HepG2 (cell line): ENCODE data around the gene PRRT1B. TPM values are rescaled to one million over a fixed set of nuclear protein-coding genes. Genes with fewer than 3 reads are reported as not detected.

ENCODE experiments used
- ATAC-seq: fragments of 200-7000 bp; cut with Tn5 transposase; 3 replicates; pipeline ENCODE4 v1.9.1; 2020; ENCODE audit warnings: mild to moderate bottlenecking, moderate library complexity
- BruUV-seq: library from RNA; stranded (reverse); fragments of 400-500 nt; replicated peaks from 2 replicates; lab custom pipeline; 2021; lab: Mats Ljungman, UMichigan
- CTCF ChIA-PET: fragments of 300-600 bp; formaldehyde crosslinking; extraction: SDS; loops from one replicate; lab custom pipeline; 2021; ENCODE audit warnings: low total read pairs, inconsistent platforms, low intra/inter-chr PET ratio; lab: Yijun Ruan, JAX
- POLR2A ChIA-PET: fragments of 350-600 bp; sonication (Branson Sonifier 250); formaldehyde crosslinking; loops from one replicate; lab custom pipeline; 2020; ENCODE audit warnings: antibody characterized with exemption, inconsistent platforms; lab: Yijun Ruan, JAX
- DNase-seq: peaks from one replicate; pipeline ENCODE4 v3.0.0-alpha.2; 2015; ENCODE audit warnings: low spot score
- FAIRE-seq: peaks from 3 replicates; lab custom pipeline; 2011; peaks lifted over from hg19 to GRCh38; lab: Jason Lieb, UNC
- H2AFZ ChIP-seq: one replicate; pipeline ENCODE4 v1.6.1; 2011; ENCODE audit warnings: low read length, inconsistent platforms
- H3K27ac ChIP-seq: fragments of 300-600 bp; 3 replicates; pipeline ENCODE4 v1.8.0; 2011; ENCODE audit warnings: mixed run types, mild to moderate bottlenecking, mixed read lengths, low read length, inconsistent platforms; ENCODE audit not compliant: insufficient read depth; ENCODE audit errors: extremely low read length
- H3K27me3 ChIP-seq, 2 experiments: fragments of 200-600 bp in 1 of 2; 2 replicates in 1 of 2; 3 replicates in 1 of 2; pipeline versions ENCODE4 v1.6.0 to v1.8.0; 2011; ENCODE audit warnings: low read length in 2 of 2, mild to moderate bottlenecking in 2 of 2, moderate library complexity in 2 of 2, inconsistent platforms in 1 of 2; ENCODE audit not compliant: insufficient read depth in 2 of 2, control insufficient read depth in 1 of 2
- H3K36me3 ChIP-seq, 2 experiments: fragments of 200-600 bp in 1 of 2; replicated peaks in 1 of 2; 2 replicates in 1 of 2; 3 replicates in 1 of 2; pipeline versions ENCODE4 v1.5.1 to v1.8.0; 2011; ENCODE audit warnings: low read length in 2 of 2, inconsistent platforms in 1 of 2; ENCODE audit not compliant: insufficient read depth in 2 of 2, control insufficient read depth in 1 of 2
- H3K4me1 ChIP-seq: 2 replicates; pipeline ENCODE4 v1.5.1; 2012; ENCODE audit warnings: low read length, inconsistent platforms; ENCODE audit not compliant: insufficient read depth
- H3K4me2 ChIP-seq: 2 replicates; pipeline ENCODE4 v1.6.0; 2011; ENCODE audit warnings: low read depth, low read length, inconsistent platforms
- H3K4me3 ChIP-seq, 3 experiments: fragments of 200-600 bp in 1 of 3; sonication (generic), shearing (Covaris generic) in 1 of 3; replicated peaks in 1 of 3; 2 replicates each; pipeline ENCODE4 v1.5.1; 2011 to 2016; ENCODE audit warnings: low read length in 3 of 3, inconsistent platforms in 2 of 3, low read depth in 2 of 3, mild to moderate bottlenecking in 2 of 3, control low read depth in 1 of 3, mixed read lengths in 1 of 3; ENCODE audit not compliant: insufficient read depth in 1 of 3
- H3K79me2 ChIP-seq: one replicate; pipeline ENCODE4 v1.6.1; 2011; ENCODE audit warnings: low read length, inconsistent platforms; ENCODE audit not compliant: insufficient read depth
- H3K9ac ChIP-seq: 2 replicates; pipeline ENCODE4 v1.6.0; 2011; ENCODE audit warnings: mild to moderate bottlenecking, low read depth, low read length, inconsistent platforms; ENCODE audit not compliant: insufficient read depth
- H3K9me3 ChIP-seq: 2 replicates; pipeline ENCODE4 v1.5.1; 2012; ENCODE audit warnings: mild to moderate bottlenecking, low read length
- H4K20me1 ChIP-seq: 2 replicates; pipeline ENCODE4 v1.6.0; 2011; ENCODE audit warnings: inconsistent platforms, mild to moderate bottlenecking, low read length, moderate library complexity; ENCODE audit not compliant: insufficient read depth
- ADNP ChIP-seq: sonication (generic); formaldehyde crosslinking; IDR thresholded peaks from 2 replicates; pipeline ENCODE4 v1.4.0; 2020; ENCODE audit warnings: missing genetic modification reagents
- ARID2 ChIP-seq: sonication (generic); formaldehyde crosslinking; IDR thresholded peaks from 2 replicates; pipeline ENCODE4 v1.8.1; 2022; ENCODE audit warnings: mild to moderate bottlenecking, missing genetic modification reagents, borderline replicate concordance
- ARNTL ChIP-seq: sonication (generic); formaldehyde crosslinking; IDR thresholded peaks from 2 replicates; pipeline ENCODE4 v1.4.0; 2020; ENCODE audit warnings: mild to moderate bottlenecking, missing genetic modification reagents
- CENPBD1 ChIP-seq: sonication (generic); formaldehyde crosslinking; IDR thresholded peaks from 2 replicates; pipeline ENCODE4 v1.8.0; 2022; ENCODE audit warnings: missing genetic modification reagents, low read depth, mild to moderate bottlenecking, borderline replicate concordance
- KDM4B ChIP-seq: sonication (generic); formaldehyde crosslinking; IDR thresholded peaks from 2 replicates; pipeline ENCODE4 v1.4.0; 2020; ENCODE audit warnings: missing genetic modification reagents
- MAX ChIP-seq: IDR thresholded peaks from 2 replicates; pipeline ENCODE4 v1.6.1; 2012; ENCODE audit warnings: inconsistent platforms
- NFKB2 ChIP-seq: sonication (generic); formaldehyde crosslinking; IDR thresholded peaks from 2 replicates; pipeline ENCODE4 v1.4.0; 2020; ENCODE audit warnings: missing genetic modification reagents, borderline replicate concordance
- ZBTB3 ChIP-seq: sonication (generic); formaldehyde crosslinking; IDR thresholded peaks from 2 replicates; pipeline ENCODE4 v1.4.0; 2020; ENCODE audit warnings: low read depth, mild to moderate bottlenecking, moderate library complexity, missing genetic modification reagents, borderline replicate concordance
- ZBTB43 ChIP-seq: sonication (generic); formaldehyde crosslinking; conservative IDR thresholded peaks from 2 replicates; pipeline ENCODE4 v1.4.0; 2020; ENCODE audit warnings: missing genetic modification reagents
- ZFAT ChIP-seq: sonication (generic); formaldehyde crosslinking; conservative IDR thresholded peaks from 2 replicates; pipeline ENCODE4 v1.8.1; 2023; ENCODE audit warnings: missing genetic modification reagents, inconsistent platforms
- ZFP90 ChIP-seq: sonication (generic); formaldehyde crosslinking; IDR thresholded peaks from 2 replicates; pipeline ENCODE4 v1.8.0; 2022; ENCODE audit warnings: missing genetic modification reagents, mild to moderate bottlenecking, inconsistent platforms, borderline replicate concordance
- ZNF275 ChIP-seq: sonication (generic); formaldehyde crosslinking; IDR thresholded peaks from 2 replicates; pipeline ENCODE4 v1.8.0; 2022; ENCODE audit warnings: missing genetic modification reagents, mild to moderate bottlenecking, inconsistent platforms, borderline replicate concordance
- ZNF496 ChIP-seq: sonication (generic); formaldehyde crosslinking; IDR thresholded peaks from 2 replicates; pipeline ENCODE4 v1.8.1; 2023; ENCODE audit warnings: mild to moderate bottlenecking, moderate library complexity, missing genetic modification reagents; ENCODE audit not compliant: insufficient replicate concordance
- ZNF749 ChIP-seq: sonication (generic); formaldehyde crosslinking; IDR thresholded peaks from 2 replicates; pipeline ENCODE4 v1.8.0; 2022; ENCODE audit warnings: mild to moderate bottlenecking, missing genetic modification reagents, moderate library complexity, borderline replicate concordance
- WGBS: methylation state at CpG from one replicate; pipeline ENCODE4 v1.1.6; 2017; ENCODE audit warnings: low lambda C conversion rate; 5-methylcytosine and 5-hydroxymethylcytosine counted together
- in situ Hi-C: cut with HindIII; loops from 2 replicates; pipeline ENCODE4 v1.10.0; 2017; ENCODE audit warnings: low pct_unique_long_range_greater_than_20kb; ENCODE audit not compliant: extremely low pct_ligation_motif_present
- intact Hi-C: fragments of 100-400 bp; cut with micrococcal nuclease; formaldehyde crosslinking; loops from one replicate; pipeline ENCODE4 v1.10.0; 2022; ENCODE audit not compliant: unreplicated experiment
- polyA plus RNA-seq, 8 experiments: library from polyadenylated mRNA; depleted of rRNA in 3 of 8; stranded (reverse) in 7 of 8; unstranded in 1 of 8; fragments of >200 nt; fragmentation: Illumina TruSeq in 4 of 8; extraction: Trizol in 4 of 8; gene quantifications; 2 replicates each; pipeline versions ENCODE4 v1.2.1 to v1.2.3, GENCODE V29; 2011 to 2016; ENCODE audit warnings: low read depth in 4 of 8, missing spikeins in 1 of 8, mixed read lengths in 1 of 8; ENCODE audit not compliant: insufficient read depth in 1 of 8
- total RNA-seq, 5 experiments: library from RNA; depleted of rRNA; stranded (reverse); fragments of >200 nt; fragmentation: Illumina TruSeq; extraction: Trizol; gene quantifications; 2 replicates each; pipeline ENCODE4 v1.2.3, GENCODE V29; 2016; ENCODE audit warnings: low read depth in 1 of 5

Gene PRRT1B
- total and polyA plus RNA-seq, 2 of the 13 experiments (the other 11 are each of a cell fraction or from before 2014, with no cell fraction given), result not detected

- TF ChIP-seq ZNF749 (CRISPR knock-in tag), result no peak
- TF ChIP-seq ZBTB43 (CRISPR knock-in tag), result no peak
- TF ChIP-seq CENPBD1, result no peak
- TF ChIP-seq ADNP (CRISPR knock-in tag), result no peak
- no peak for TF ChIP-seq ZFAT
- TF ChIP-seq KDM4B (CRISPR knock-in tag), result no peak
- TF ChIP-seq ZNF496, result no peak
- in situ Hi-C loops, result loop anchor here (25.0 kb wide), 1 partner anchor 652 kb away; no protein-coding TSS in a partner anchor
- no peaks in the 10 kb centered on the region for H3K27me3 ChIP-seq
- no peak overlapping the region for H3K4me2 ChIP-seq
- H3K79me2 ChIP-seq, result no peaks in the 10 kb centered on the region
- no peak overlapping the region for H3K9ac ChIP-seq
- no peaks in the 10 kb centered on the region for H3K9me3 ChIP-seq
- ChIA-PET POLR2A (no interaction called here), CTCF (no interaction called here)
- no peak overlapping the region for H3K4me3 ChIP-seq
- no peak overlapping the region for H2AFZ ChIP-seq
- ATAC-seq (no peak), FAIRE-seq (no peak), DNase-seq (no peak)
- H3K27ac ChIP-seq, result no peak overlapping the region
- peaks cover 11 to 54% of the 10 kb centered on the region in 2 experiments; a peak in 4 of 5 replicates for H3K36me3 ChIP-seq
- H3K4me1 ChIP-seq, result 0 out of 2 replicates have a peak, but pooled peaks cover 6% of the 10 kb centered on the region
- intact Hi-C loops, result no loop called here
- no peaks in the 10 kb centered on the region for H4K20me1 ChIP-seq
- 88% methylated on average over 7 of the region's 8 CpGs for WGBS
- BruUV-seq, result no TSS peak
These were observed 40.1 kb downstream of the PRRT1B start for GRCh38 chr9:131585375-131585774.

GRCh38 chr9:131587331-131587730 lies 42.0 kb downstream of the PRRT1B start:
- no TSS peak for BruUV-seq
- H3K36me3 ChIP-seq, result peaks cover 13 to 46% of the 10 kb centered on the region in 2 experiments; a peak in 4 of 5 replicates
- TF ChIP-seq ZNF275, result no peak
- TF ChIP-seq ARNTL, result no peak
- no peak for TF ChIP-seq NFKB2 (CRISPR knock-in tag)
- TF ChIP-seq MAX, result no peak
- no peak for TF ChIP-seq ZFP90
- TF ChIP-seq ZBTB3, result no peak
- TF ChIP-seq ARID2 (CRISPR knock-in tag), result no peak

More at GRCh38 chr9:131587331-131587730, 42.0 kb downstream of the PRRT1B start:
- no peaks in the 10 kb centered on the region for H3K79me2 ChIP-seq
- no peak overlapping the region for H2AFZ ChIP-seq
- intact Hi-C loops (no loop called here), in situ Hi-C loops (loop anchor here (25.0 kb wide), 1 partner anchor 650 kb away; no protein-coding TSS in a partner anchor)
- H3K27me3 ChIP-seq, result no peaks in the 10 kb centered on the region
- no peak for DNase-seq
- ATAC-seq, result no peak
- WGBS, result 93% methylated on average over 9 of the region's 9 CpGs
- CTCF ChIA-PET, result no interaction called here
- FAIRE-seq, result no peak
- H3K4me2 ChIP-seq, result no peak overlapping the region
- no peak overlapping the region for H3K27ac ChIP-seq
- H4K20me1 ChIP-seq, result no peaks in the 10 kb centered on the region
- no peak overlapping the region for H3K9ac ChIP-seq
- POLR2A ChIA-PET, result no interaction called here
- H3K4me3 ChIP-seq, result no peak overlapping the region
- H3K9me3 ChIP-seq, result no peaks in the 10 kb centered on the region
- H3K4me1 ChIP-seq, result 0 out of 2 replicates have a peak, but pooled peaks cover 6% of the 10 kb centered on the region
